GM12864 (cell line): ENCODE measurements around the gene ECM1.

Source experiments
- DNase-seq: peaks from one replicate; pipeline ENCODE4 v3.0.0-alpha.2; 2011; ENCODE audit warnings: low read depth
- H3K4me3 ChIP-seq: 2 replicates; pipeline ENCODE4 v1.5.1; 2011; ENCODE audit warnings: mild to moderate bottlenecking, low read depth, low read length, control low read depth
- TF ChIP-seq, protein P1 (sequence below): IDR thresholded peaks from 2 replicates; pipeline ENCODE4 v1.5.1; 2011; ENCODE audit warnings: low read depth, mild to moderate bottlenecking, moderate library complexity, low read length, control low read depth, inconsistent platforms; ENCODE audit errors: missing control alignments

The ECM1 gene

GRCh38 chr1:150543500-150544143 lies 35.7 kb downstream of the ECM1 start:
- no peak overlapping the region for H3K4me3 ChIP-seq
- TF ChIP-seq, protein P1, sequence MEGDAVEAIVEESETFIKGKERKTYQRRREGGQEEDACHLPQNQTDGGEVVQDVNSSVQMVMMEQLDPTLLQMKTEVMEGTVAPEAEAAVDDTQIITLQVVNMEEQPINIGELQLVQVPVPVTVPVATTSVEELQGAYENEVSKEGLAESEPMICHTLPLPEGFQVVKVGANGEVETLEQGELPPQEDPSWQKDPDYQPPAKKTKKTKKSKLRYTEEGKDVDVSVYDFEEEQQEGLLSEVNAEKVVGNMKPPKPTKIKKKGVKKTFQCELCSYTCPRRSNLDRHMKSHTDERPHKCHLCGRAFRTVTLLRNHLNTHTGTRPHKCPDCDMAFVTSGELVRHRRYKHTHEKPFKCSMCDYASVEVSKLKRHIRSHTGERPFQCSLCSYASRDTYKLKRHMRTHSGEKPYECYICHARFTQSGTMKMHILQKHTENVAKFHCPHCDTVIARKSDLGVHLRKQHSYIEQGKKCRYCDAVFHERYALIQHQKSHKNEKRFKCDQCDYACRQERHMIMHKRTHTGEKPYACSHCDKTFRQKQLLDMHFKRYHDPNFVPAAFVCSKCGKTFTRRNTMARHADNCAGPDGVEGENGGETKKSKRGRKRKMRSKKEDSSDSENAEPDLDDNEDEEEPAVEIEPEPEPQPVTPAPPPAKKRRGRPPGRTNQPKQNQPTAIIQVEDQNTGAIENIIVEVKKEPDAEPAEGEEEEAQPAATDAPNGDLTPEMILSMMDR = no peak
- no peak for DNase-seq

GRCh38 chr1:150544204-150544603 lies 36.3 kb downstream of the ECM1 start:
- no peak for DNase-seq
- H3K4me3 ChIP-seq = no peak overlapping the region
- TF ChIP-seq, protein P1 = no peak

DNA sequence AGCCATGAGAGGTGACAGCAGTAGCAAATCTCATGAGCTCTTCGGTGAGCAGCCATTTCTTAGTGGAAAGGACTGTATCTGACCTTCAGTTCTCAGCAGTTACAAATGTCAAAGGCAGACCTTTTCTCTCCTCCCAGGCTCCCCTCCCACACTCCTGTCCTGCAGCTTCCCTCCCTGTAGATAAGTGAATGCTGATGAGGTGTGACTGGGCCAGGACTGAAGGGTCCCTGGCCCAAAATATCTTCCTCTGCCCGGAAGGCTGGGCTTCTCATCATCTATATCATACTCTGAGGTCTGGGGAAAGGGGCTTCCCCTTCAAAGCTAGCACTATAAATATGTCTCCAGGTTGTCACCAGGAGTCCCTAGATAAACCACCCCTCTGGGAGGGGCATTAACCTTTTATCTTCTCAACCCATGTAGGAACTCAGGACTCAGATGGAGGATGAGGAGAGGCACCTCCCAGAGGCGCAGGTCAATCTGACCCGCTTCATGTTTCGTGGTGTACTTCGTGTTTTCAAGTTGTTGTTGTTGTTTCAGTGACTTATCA lies 37.6 kb downstream of the ECM1 start:
- H3K4me3 ChIP-seq = no peak overlapping the region
- TF ChIP-seq, protein P1 = no peak
- DNase-seq = no peak

GRCh38 chr1:150546294-150546937 lies 38.5 kb downstream of the ECM1 start:
- TF ChIP-seq, protein P1 = no peak
- DNase-seq = no peak
- H3K4me3 ChIP-seq = no peak overlapping the region

- TF ChIP-seq, protein P1 = no peak
- DNase-seq = no peak
- no peak overlapping the region; the same call in 1 of the 2 replicates for H3K4me3 ChIP-seq
Observed at GRCh38 chr1:150548324-150548631, 40.4 kb downstream of the ECM1 start.

- no peak for DNase-seq
- H3K4me3 ChIP-seq = peak within 1 kb of the TSS; percentile 55
- TF ChIP-seq, protein P1 = peak; percentile 14
Observed at GRCh38 chr1:150548632-150549495, 41.0 kb downstream of the ECM1 start, which contains the start of gene ADAMTSL4. Gene ADAMTSL4 (plus strand): TSS chr1:150549408. CDS start chr1:150552289, 2,881 bp downstream.
